CD4-positive, alpha-beta T cell treated with Interleukin-6 for 4 hours (primary cell): Measurements from ENCODE around the gene KASH5.

ENCODE experiments used
- DNase-seq: peaks from one replicate; pipeline ENCODE4 v3.0.0-alpha.2; 2020; ENCODE audit warnings: mixed read lengths

The KASH5 gene

DNA sequence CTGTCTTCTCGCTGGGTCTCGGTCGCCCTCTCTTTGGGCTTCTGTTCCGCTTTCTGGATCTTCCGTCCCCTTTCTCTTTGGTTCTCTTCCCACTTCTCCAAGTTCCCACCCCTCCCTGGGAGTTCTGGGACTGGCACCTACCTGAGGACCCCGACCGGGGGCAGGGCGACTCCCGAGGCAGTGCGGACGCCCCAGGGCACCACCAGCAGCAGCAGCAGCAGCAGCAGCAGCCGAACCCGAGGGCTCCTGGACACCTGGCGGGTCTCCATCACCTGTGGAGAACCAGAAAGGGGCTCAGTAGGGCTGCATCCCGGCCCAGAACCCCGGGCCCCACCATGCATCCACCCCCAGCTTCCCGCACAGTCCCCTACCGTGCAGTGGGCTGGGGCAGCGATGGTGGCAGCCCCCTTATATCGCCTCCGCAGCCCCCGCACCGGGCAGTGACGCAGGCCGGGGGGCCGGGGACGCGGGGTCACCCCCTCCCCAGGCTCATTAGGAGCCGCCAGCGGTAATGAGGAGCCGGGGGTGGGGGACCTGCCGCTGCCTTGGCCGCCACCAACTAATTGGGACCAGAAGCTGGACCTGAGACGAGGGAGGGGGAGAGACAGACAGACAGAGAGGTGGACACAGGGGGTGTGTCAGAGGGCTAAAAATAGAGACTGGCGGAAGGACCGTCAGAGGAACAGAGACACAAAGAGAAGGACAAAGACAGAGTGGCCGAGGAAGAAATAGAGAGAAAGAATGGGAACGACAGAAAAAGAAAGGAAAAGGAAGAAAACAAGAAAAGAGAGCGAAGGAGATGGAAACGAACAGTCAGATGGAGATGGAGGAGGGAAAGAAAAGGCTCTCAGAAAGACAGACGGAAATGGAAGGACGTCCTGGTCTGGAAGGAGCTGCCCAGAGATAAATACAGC lies 35.3 kb downstream of the KASH5 start, which contains the start of gene PTH2:
PTH2 (minus strand) TSS at position 371 of the 914 bp plus-strand sequence; CDS start at position 269, 102 bp downstream.
- no peak for DNase-seq

DNA sequence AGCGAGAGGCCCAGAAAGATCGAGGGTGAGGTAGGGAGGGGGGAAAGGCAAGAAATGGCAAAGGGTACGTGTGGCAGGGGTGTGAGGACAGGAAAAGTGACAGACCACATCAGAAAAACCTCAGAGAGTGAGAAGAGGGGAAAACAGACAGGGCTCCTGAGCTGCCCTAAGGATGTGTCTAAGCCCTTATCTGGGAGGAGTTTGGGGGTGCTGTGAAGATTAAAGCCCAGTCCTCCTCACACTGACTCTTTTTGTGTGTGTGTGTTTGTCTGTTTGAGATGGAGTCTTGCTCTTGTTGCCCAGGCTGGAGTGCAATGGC lies 35.9 kb downstream of the KASH5 start:
- DNase-seq, result peak; percentile 18

DNA sequence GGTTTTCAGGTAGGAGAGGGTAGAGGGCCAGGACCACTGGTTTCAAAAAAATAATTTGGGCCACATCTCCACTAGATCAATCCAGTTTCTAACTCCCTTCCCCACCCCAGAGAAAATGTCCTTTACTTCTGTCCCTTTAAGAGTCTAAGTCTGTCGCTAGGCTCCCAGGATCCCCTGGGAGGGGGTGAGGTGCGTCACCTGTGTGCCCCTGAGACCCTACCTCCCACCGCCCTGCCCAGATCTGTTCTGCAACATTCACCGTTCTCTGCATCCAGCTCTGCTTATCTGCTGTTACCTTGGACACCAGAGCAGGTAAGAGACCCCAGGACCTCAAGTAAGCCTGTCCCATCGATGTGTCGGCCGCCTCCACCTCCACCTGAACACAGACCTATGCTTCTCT lies 37.1 kb downstream of the KASH5 start, which contains the start of gene GFY:
GFY (plus strand) TSS at position 211 of the 400 bp plus-strand sequence. CDS start 1,043 bp downstream, outside the sequence.
- no peak for DNase-seq

DNA sequence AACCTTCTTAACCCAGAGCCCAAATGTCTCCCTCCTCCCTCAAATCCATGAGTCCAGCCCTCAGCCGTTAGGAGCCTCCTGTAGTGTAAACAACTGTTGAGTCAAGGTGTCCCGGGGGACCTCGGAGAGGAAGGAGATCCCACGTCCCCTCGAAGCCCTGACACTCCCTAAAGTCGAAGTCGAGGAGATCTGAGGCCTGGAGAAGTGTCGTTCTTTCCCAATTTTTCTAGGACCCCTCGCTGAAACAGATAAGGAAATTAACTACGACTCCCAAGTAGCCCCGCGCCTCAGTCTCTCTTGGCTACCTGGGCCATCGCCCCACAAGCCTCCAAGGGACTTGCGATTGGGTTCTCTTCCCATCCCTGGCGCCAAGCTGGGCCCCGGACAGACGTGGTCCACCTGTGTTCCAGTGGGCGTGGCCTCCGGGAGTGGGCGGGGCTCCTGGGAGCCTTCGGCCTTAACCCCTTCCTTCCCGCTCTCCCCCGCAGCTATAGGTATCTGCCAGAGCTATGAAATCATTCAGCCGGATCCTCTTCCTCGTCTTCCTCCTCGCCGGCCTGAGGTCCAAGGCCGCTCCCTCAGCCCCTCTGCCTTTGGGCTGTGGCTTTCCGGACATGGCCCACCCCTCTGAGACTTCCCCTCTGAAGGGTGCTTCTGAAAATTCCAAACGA lies 38.0 kb downstream of the KASH5 start:
- peak; percentile 24 for DNase-seq

DNA sequence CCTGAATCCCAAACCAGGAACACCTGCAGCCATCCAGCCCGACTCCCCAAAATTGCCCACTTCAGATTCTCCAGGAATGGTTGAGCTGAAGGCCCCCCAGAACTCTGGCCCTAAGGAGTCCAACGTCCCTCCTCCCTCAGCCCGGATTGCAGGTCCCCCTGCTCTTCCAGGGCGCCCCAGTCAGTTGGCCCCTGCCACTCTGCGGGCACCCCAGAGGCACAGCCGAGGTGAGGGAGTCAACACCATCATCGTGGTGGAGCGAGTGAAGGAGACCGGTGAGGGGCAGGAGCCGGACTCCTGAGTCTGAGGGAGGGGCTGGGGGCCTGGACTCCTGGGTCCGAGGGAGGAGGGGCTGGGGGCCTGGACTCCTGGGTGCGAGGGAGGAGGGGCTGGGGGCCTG lies 39.3 kb downstream of the KASH5 start:
- no peak for DNase-seq

DNA sequence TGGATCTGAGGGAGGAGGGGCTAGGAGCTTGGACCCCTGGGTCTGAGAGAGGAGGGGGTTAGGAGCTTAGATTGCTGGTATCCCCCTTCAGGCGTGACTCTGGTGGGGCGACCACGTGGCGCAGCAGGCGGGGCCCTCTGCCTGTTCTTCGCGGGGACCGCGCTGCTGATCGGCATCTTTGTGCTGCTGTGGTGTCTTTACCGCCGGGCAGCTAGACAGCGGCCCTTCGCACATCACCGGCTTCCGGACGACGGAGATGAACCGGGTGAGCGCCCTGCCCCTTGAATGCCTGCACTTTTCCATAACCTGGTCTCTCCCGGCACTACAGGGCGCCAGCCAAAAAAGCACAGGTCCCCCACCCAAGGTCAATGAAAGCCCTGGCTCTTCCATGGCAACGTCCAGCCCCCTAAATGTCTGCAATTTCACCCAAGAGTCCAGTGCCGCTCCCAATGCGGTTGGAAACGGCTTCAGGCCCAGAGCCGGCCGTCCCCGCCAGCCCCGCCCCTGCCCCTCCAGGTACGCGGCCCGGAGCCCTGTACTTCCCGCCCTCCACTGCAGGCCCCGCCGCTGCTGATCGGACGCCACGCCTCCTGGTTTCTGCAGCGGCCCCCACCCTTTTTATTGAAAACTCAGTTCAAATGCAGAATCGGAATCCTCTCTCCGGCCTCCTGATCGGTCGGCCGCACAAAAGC lies 40.0 kb downstream of the KASH5 start:
- DNase-seq, result peak; percentile 51

DNA sequence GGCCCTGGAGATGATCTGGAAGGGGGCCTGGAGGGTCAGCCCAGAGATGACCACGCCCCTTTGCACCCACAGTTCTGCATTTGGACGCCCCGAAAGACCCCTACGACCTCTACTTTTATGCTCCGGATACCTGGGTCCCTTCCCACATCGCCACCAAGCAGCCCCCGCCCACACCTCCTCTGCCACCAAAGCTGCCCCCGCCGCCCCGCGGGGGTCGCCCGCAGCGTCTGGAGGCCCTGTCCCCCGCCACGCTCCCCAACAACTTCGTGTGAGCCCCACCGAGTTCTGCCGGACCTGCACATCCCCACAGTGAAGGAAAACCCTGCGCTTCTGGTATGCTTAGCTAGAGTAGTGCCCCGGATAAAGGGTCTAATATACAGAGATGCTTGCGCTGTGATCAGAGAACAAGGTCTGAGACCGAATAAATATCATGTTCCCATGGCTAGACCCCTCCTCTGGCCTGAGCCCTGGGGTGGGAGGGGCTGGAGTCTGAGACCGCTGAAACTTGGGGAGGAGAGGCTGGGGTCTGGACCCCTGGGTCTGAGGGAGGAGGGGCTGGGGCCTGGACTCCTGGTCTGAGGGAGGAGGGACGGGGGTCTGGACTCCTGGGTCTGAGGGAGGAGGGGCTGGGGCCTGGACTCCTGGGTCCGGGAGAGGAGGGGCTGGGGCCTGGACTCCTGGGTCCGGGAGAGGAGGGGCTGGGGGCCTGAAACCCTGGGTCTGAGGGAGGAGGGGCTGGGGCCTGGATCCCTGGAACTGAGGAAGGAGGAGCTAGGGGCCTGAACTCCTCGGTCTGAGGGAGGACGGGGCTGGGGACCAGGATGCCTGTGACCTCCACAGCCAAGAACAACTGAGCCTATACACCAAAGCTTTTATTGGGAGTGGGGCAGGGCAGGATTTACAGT lies 40.8 kb downstream of the KASH5 start:
- no peak for DNase-seq

DNA sequence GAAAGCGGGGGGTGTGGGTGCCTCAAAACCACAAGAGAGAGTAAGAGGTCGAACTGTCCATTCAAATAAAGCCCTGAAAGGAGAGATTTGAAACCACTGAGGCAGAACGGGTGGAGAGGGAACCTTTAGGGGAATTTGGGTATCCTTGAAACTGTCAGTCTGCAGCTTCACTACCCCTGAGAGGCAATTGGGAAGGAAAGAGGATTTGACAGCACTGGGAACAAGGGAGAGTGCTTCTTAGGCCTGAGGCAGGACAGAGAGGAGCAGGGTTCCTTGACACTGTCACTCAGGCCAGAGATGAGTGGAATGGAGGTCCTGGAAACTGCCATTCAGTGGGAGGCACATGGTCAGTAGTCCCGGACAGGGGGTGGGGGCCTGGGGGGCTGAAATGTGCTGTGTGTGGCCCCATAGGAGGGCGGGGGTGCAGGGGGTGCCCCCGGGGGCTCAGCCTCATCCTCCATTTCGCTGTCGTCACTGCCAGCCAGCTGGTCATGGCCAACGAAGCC lies 42.2 kb downstream of the KASH5 start:
- no peak for DNase-seq

DNA sequence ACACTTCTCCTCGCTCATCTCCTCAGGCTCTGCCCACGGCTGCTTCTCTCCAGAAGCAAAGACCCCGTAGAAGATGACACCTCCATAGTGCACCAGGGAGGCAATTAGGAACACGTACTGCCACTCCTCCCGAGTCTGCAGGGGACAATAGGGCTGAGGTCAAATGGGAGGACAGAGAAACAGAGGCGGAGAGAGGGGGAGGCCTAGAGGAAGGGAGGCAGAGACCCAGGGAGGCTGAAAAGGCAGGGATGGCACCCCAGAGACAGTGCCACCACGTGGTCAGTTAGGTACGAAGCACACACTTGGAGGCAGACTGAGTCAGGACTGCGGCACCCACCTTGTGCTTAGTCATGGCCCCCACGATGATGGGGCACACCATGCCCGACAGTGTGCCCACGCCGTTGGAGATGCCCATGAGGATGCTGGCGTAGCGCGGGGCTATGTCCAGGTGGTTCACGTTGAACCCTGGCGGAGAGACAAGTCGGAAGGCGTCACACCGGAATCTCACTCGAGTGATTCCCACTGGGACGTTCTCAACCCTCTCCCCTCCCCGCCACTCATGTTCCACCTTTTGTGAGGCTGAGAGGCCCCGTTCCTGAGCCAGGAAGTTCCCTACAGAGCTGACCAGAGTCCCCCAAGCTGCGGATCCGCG lies 42.8 kb downstream of the KASH5 start:
- peak; percentile 36 for DNase-seq

DNA sequence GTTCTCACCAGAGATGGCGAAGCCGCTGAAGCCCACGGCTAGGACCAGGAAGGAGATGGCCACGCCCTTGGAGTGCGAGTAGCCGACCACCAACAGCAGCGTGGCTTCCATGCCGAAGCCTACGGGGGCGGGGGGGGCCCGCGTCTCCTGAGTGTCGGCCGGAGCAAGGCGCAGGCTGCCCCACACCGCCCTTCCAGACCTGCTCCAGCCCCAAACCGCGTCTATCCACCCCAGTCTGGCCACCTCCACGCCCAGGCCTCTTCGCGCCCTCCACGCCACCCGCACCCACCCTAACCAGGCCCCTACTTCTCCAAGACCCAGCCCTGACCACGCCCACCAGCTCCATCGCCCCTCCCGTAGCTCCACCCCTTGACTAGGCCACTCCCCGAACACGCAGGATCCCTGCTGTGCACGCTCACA lies 43.3 kb downstream of the KASH5 start:
- peak; percentile 29 for DNase-seq

DNA sequence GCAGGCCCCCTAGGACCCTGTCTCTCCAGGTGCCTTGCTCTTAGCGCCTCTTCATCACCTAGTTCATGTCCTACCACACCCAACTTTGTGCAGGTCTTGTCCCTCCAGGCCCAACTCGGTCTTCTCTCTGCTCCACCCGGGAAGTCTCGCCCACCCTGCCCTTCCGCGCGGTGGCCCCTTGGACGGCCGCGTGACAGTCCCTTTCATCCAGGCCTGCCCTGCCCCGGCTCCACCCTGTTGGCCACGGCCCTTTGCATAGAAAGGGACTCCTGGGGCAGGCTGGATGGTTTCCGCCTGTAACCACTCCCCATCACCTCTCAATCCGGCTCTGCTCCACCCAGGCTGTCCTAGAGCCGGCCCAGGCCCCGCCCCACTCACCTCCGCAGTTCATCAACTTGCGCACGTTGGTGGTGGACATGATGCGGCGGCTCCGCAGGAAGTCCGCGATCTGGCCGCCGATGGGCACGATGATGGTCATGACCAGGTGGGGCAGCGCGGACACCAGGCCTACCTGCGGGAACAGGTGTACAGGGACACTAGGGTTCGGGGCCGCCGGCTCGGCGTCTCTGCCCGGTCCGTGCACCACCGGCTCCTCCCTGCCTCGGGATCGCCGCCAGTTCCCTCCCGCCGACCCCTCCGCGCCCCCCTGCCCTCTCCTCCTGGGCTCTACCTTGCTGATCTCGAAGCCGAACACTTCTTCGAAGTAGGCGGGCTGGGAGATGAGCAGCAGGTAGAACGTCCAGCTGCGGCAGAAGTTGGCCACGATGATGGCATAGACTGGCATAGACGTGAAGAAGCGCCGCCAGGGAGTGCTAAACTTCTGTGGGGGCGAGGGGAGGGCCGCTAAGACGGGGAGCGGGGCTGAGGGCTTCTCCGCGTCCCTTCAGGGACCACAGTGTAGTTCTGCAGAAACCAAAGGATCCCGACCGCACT lies 44.4 kb downstream of the KASH5 start:
- peak; percentile 45 for DNase-seq

DNA sequence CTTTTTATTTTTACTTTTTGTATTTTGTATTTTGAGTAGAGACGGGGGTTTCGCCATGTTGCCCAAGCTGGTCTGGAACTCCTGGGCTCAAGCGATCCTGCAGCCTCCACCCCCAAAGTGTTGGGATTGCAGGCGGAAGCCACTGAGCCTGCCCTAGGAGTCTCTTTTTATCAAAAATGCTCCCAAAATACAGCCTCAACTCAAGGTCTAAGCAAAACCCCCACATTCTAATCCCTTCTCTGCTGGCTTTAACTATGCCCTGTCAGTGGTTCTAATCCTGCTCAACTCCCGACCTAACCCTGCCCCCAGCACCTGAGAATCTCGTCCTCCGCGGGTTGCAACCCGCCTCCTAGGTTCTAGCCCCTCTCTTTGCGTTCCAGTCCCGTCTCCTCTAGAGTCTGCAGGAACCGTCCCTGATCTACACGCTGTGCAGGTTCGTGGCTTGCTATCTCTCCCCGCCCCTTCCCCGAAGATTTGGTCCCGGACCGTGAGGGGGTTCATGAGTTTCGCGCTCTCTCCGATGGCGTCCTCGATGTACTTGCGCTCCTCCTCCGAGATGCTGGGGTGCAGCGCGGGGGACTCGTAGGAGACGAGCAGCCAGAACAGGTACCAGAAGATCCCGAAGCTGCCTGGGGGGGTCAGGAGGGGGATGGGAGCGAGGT lies 45.3 kb downstream of the KASH5 start:
- DNase-seq, result no peak

DNA sequence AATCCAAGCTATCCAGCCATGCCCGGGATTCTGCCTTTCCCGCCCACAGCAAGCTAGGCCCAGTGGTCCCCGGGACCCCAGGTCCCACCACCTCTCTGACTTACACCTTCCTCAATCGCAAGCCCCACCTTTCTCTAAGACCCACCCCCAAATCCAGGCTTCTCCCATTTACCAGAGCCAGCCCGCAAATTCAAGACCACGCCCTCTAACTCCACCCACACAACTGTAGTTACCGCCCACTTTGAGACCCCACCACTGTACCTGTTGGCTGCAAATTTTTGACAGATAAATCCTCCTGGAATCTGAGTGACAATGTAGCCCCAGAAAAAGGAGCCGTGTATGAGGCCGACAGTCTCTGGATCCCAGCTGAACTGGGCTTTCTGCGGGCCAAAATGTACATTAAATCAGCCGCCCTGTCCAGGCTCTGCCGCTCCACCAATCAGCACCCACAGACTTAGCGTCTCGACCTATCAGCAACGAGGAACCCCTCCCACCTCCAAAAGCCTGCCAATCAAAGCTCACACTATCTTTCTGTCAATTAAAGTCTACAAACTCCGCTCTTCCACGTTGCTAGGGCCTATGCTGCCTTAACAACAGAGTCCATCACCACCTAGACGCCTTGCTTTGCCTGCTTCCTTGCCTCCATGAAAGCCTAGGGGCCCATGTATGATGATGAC lies 47.0 kb downstream of the KASH5 start:
- DNase-seq, result no peak

DNA sequence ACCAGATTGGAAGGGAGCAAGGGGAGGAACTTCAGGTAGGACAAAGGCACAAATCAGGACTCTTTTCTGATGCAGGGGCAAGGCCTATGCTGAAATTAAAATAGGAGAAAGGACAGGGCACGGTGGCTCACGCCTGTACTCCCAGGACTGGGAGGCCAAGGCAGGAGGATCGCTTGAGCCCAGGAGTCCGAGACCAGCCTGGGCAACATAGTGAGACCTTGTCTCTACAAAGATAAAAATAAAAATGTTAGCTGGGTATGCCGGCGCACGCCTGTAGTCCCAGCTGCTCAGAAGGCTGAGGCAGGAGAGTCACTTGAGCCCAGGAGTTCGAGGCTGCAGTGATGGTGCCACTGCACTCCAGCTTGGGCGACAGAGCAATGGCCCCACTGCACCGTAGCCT lies 47.6 kb downstream of the KASH5 start:
- DNase-seq, result no peak

DNA sequence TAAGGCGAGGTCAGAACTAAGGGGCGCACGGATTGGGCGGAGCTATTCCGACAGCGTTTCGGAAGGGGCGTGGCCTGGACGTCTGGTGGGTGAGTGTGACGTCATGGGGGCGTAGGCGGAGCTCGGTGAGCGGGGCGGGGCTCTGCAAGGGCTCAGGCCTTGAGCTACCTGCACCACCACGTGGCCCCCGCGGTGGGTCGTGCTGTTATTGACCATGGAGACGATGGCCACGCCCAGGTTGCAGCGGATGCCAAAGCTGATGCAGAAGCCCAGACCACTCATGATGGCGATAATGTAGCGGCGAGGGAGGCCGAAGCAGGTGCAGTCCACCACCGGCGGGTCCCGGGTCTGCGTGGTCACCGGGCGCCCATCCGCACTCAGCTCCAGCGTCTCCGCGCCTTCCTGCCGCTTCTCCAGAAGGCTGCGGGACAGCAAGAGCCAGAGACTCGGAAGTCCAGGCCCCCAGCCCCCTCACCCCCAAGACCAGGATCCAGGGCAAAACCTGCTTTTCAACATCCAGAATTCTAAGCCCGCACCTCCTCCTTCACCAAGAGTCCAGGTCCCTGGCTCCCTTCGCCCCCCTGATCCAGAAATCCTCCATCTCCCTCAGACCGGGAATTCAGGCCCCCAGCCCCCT lies 48.5 kb downstream of the KASH5 start:
- DNase-seq, result peak; percentile 53

DNA sequence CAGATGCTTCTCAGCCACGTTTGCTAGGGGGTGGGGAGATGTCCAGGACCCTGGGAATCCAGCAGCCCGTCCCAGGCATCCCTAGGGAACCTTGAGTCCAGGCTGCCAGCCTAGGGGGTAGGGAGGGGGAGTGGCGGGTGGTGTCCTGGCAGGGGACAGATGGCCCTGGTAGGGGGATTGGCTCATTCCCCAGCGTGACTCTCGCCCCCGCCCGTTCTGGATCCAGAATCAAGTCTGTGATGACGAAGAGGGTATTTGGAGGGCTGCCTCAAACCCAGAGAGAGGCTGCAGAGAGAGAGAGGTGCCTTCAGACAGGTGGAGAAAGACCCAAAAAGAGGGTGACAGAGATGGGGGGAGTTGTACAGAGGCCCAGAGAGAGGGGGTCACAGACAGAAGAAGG lies 49.2 kb downstream of the KASH5 start:
- DNase-seq, result no peak

DNA sequence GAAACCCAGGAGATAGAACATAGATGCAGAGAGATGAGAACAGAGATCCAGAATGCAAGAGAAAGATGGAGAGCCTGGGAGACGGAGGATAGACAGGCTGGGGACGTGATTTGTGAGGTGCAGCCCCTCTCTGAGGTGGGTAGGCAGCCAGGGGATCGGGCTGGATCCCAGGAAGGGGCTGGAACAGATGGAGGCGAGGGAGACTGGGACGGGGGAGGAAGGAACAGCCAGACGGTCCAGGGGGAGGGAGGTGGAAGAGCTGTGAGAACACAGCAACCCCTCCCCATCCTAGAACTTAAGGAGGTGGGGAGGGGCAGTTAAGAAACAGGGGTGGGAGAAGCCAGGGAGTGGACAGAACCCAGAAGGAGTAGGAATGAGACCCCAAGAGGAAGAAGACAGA lies 50.2 kb downstream of the KASH5 start:
- no peak for DNase-seq

DNA sequence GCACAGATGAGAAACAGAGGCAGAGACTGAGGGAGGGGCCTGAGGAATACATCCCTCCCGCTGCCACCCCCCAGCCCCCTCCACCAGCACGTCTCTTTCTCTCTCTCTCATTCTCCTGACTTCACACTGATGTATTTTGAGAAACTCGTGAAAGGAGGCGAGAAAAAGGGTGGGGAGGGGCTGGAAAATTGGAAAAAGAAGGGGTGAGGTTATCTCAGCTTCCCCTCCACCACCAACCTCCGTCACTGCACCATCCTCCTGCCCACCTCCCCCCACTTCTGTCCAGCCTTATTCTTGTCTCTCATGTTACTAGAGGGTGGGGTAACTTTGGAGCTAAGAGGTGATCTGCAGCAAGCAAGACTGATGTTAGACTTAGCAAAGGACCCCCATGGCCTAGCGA lies 51.8 kb downstream of the KASH5 start:
- DNase-seq, result no peak
